ENCODE data around the gene ARHGAP9. TPM values are rescaled to one million over a fixed set of nuclear protein-coding genes. Genes with fewer than 3 reads are reported as not detected.

Gene ARHGAP9
- total and polyA plus RNA-seq, 2 of the 4 experiments (the other 2 are of a cell fraction), result 0.18 to 0.79 TPM

DNA sequence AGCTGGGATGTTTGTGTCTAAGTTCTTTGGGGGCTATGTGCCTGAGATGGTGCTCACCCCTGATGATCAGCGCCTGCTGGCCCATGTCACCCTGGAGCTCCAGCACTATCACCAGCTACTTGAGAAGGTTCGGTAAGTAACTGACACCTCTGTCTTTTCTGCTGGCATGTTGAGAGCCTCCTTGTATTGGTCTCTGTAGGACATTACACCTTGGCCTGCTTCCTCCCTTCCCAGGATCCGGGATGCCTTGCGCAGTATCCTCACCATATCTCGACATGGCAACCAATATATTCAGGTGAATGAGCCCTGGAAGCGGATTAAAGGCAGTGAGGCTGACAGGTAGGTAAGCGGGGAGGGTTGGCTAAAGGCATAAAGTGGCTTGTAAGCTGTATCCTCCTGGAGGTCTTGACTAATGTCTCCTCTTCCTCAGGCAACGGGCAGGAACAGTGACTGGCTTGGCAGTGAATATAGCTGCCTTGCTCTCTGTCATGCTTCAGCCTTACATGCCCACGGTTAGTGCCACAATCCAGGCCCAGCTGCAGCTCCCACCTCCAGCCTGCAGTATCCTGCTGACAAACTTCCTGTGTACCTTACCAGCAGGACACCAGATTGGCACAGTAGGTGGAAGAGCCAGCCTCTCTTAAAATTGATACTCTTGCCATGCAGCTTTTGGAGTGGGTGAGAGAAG, 35.2 kb upstream of the ARHGAP9 start:
- H4K20me1 ChIP-seq (ENCODE audit: insufficient read depth, low read length), result peaks cover 93% of the 10 kb centered on the region

More for the DNA sequence above, 35.2 kb upstream of the ARHGAP9 start:
- no peak overlapping the region for H3K56ac ChIP-seq (ENCODE audit: extremely low read depth, insufficient read depth, low read length)
- dilution Hi-C loops (cut with HindIII; ENCODE audit: low sequenced_read_pairs, unreplicated experiment), result no loop called here
- H3K4me2 ChIP-seq (ENCODE audit: low read depth, low read length), result no peak overlapping the region
- H4K91ac ChIP-seq (ENCODE audit: insufficient read depth, low read depth, low read length), result no peak overlapping the region
- no peak overlapping the region for H3K18ac ChIP-seq (ENCODE audit: low read depth, low read length)
- H3K14ac ChIP-seq (replicated peaks; ENCODE audit: low read depth, low read length), result no peak overlapping the region
- H3K27ac ChIP-seq (ENCODE audit: insufficient read depth, low read length), result no peak overlapping the region
- no peak overlapping the region for H3K9ac ChIP-seq (ENCODE audit: low read depth, low read length)
- peaks cover 22 to 79% of the 10 kb centered on the region in 2 experiments for H3K79me1 ChIP-seq (ENCODE audit: low read depth in 1 of 2, low read length in 2 of 2)
- CTCF ChIA-PET, result interaction anchor here (0.5 kb wide), 1 partner anchor 118 kb away, joined by 3 read pairs; the partner anchor contains the start of gene B4GALNT1
- intact Hi-C loops (cut with micrococcal nuclease), result no loop called here
- no peak overlapping the region for H2AK9ac ChIP-seq (replicated peaks; ENCODE audit: low read depth, low read length, poor library complexity)
- H2AFZ ChIP-seq (replicated peaks; ENCODE audit: low read length, poor library complexity), result no peak overlapping the region
- no peak overlapping the region for H2BK20ac ChIP-seq (ENCODE audit: low read depth, low read length)
- peaks cover 3% of the 10 kb centered on the region; the same call in 1 of the 2 replicates for H3K9me1 ChIP-seq (ENCODE audit: insufficient read depth, low read length)
- no peaks in the 10 kb centered on the region for H3K27me3 ChIP-seq (ENCODE audit: control insufficient read depth, insufficient read depth, low read length)
- H3K36me3 ChIP-seq (ENCODE audit: control insufficient read depth, insufficient read depth, low read length), result peaks cover 77% of the 10 kb centered on the region
- H3K23ac ChIP-seq (ENCODE audit: low read depth, low read length), result no peak overlapping the region
- no peak overlapping the region; a peak in 1 of 4 replicates for H4K8ac ChIP-seq (ENCODE audit: low read depth in 2 of 2, low read length in 2 of 2)
- WGBS, 2 experiments (ENCODE audit: extremely low coverage in 2 of 2, insufficient read length in 1 of 2), result 81% methylated on average over 3 of the region's 9 CpGs; no CpG with 5 or more reads in 1 of the 2 experiments
- H2BK15ac ChIP-seq (ENCODE audit: low read depth, low read length), result no peak overlapping the region
- H2AK5ac ChIP-seq (ENCODE audit: low read depth, low read length), result no peak overlapping the region
- POLR2A ChIA-PET (ENCODE audit: unreplicated experiment), result no interaction called here
- in situ Hi-C loops (cut with MboI; ENCODE audit: low sequenced_read_pairs), result no loop called here
- H4K5ac ChIP-seq (ENCODE audit: low read depth, low read length), result no peak overlapping the region
- no peak for TF ChIP-seq RCOR1 (IDR thresholded peaks at IDR 0.05; ENCODE audit: insufficient replicate concordance, low read length)
- TF ChIP-seq MAZ (IDR thresholded peaks at IDR 0.05; ENCODE audit: borderline replicate concordance, low read depth, low read length), result no peak
- TF ChIP-seq, protein P1, sequence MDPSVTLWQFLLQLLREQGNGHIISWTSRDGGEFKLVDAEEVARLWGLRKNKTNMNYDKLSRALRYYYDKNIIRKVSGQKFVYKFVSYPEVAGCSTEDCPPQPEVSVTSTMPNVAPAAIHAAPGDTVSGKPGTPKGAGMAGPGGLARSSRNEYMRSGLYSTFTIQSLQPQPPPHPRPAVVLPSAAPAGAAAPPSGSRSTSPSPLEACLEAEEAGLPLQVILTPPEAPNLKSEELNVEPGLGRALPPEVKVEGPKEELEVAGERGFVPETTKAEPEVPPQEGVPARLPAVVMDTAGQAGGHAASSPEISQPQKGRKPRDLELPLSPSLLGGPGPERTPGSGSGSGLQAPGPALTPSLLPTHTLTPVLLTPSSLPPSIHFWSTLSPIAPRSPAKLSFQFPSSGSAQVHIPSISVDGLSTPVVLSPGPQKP (IDR thresholded peaks at IDR 0.05; ENCODE audit: borderline replicate concordance, low read depth, low read length), result no peak
- TF ChIP-seq SMC3 (IDR thresholded peaks at IDR 0.05; ENCODE audit: low read depth, low read length), result no peak
- no peak for TF ChIP-seq RFX5 (IDR thresholded peaks at IDR 0.05; ENCODE audit: low read depth, low read length)
- TF ChIP-seq NFE2L2 (IDR thresholded peaks at IDR 0.05; ENCODE audit: low read depth, low read length), result no peak
- no peak for TF ChIP-seq CHD1 (IDR thresholded peaks at IDR 0.05; ENCODE audit: low read depth, low read length)
- no peak for TF ChIP-seq CTCF (conservative IDR thresholded peaks at IDR 0.05; ENCODE audit: low read depth, low read length)
- no peaks in the 10 kb centered on the region for H3K9me3 ChIP-seq (ENCODE audit: control insufficient read depth, insufficient read depth, low read length)
- no peak overlapping the region for H2BK5ac ChIP-seq (ENCODE audit: low read depth, low read length, poor library complexity, severe bottlenecking)
- ATAC-seq (ENCODE audit: low read depth) (no peak), DNase-seq (no peak)
- no peak overlapping the region for H3K4ac ChIP-seq (ENCODE audit: low read depth, low read length)
- no peaks in the 10 kb centered on the region; the same call in 1 of the 2 replicates for H3K4me1 ChIP-seq (ENCODE audit: control insufficient read depth, insufficient read depth, low read length)
- no peak overlapping the region for H3K4me3 ChIP-seq (ENCODE audit: insufficient read depth, low read depth, low read length)
- H2BK120ac ChIP-seq (ENCODE audit: low read depth, low read length), result no peak overlapping the region
- BruUV-seq (replicated peaks), result no TSS peak
